ENCODE results near the gene TIAM2.
"Not testable (repeated sequence)": the region's sequence is repeated elsewhere in the genome, so short reads cannot be mapped to it uniquely, and the experiment has no call there.

TIAM2 gene

DNA sequence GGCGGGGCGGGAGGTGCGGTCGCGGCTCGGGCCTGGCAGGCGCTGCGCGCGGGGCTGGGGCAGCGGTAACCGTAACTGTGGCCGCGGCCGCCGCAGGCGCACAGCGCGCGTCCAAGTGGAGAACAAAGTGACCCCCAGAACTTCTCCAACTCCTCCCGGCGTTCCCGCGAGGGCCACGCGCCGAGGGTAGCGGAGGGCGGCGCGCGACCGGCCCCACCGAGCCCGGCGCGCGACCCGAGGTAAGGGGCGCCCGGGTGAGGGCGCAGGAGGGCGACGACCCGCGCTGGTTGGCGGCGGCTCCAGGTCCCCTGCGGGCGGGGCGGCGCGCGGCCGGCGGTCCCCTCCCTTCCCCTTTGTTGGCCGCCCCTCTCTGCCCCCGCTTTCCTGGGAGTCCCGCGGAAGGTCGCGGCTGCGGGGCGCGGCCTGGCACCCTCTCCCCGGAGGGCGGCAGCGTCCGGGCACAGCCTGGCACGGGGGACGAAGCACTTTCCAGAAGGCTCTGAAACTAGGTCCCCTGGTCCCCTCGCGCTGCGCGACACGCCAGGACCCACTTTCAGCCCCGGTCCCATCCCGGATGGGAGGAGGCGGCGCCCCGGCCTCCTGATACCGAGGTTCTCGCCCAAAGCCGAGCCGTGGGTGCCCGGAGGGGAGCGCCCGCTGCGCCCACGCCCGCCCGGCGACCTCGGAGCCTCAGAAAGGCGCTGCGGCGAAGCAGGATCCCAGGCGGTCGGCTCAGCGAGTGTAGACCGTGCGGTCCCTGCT, at the start of gene TIAM2:
TSS of gene TIAM2 (plus strand) at position 62 of the 762 bp plus-strand sequence. CDS start 133,909 bp downstream, outside the sequence.
- DNase-seq (ENCODE audit: low read depth) = no peak

- no peak for DNase-seq (ENCODE audit: low read depth)
These were observed 44.2 kb upstream of the TIAM2 start for GRCh38 chr6:154950979-154951344.

GRCh38 chr6:154951345-154952200, 43.5 kb upstream of the TIAM2 start:
- DNase-seq (ENCODE audit: low read depth) = peak; percentile 3

GRCh38 chr6:154953644-154954043, 41.5 kb upstream of the TIAM2 start:
- no peak for DNase-seq (ENCODE audit: low read depth)

DNA sequence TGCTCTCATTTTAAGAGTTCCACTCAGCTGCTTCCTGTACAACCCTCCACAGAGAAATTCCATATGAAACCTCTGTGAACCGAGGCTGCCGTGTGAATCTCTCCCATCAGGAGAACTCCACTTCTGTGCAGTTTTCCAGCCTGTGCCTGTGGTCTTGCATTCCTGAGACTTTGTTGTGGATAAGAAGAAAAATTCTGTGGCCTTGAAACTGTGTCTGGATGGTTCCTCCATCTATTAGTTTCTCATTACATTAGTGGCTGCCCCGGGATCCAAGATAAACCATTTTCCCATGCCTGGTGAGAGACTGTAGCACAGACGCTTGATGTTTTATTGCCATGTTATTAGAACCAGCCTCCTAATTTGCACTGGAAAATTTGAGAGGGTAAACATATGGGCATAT, 40.8 kb upstream of the TIAM2 start:
- DNase-seq (ENCODE audit: low read depth) = no peak

DNA sequence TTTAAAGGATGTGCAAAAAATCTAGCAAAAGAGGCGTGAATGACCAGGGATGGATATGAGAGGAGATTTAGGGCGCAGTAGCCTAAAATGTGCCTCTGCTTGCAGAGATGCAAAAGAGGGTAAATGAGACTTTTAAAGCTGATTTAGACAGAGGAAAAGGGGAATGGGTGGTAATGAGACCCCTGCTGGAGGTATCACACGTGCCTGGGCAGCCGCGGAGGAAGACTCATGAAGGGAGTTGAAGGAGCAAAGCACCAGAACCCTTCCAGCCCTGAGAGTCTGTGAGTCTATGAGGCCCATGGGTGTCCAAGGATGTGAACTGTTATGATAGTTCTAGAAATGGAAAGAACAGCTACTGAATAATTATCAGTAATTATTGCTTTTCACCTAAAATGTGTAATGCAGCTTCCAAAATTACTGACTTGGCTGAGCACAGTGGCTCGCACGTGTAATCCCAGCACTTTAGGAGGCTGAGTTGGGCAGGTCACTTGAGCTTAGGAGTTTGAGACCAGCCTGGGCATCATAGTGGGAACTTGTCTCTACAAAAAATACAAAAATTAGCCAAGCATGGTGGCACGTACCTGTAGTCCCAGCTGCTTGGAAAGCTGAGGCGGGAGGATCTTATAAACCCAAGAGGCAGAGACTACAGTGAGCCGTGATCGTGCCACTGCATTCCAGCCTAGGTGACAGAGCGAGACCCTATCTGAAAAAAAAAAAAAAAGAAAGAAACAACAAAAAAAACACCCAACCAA, 38.2 kb upstream of the TIAM2 start:
- no peak for DNase-seq (ENCODE audit: low read depth)

- no peak for DNase-seq (ENCODE audit: low read depth)
These were observed 36.6 kb upstream of the TIAM2 start for GRCh38 chr6:154958469-154958868.

DNA sequence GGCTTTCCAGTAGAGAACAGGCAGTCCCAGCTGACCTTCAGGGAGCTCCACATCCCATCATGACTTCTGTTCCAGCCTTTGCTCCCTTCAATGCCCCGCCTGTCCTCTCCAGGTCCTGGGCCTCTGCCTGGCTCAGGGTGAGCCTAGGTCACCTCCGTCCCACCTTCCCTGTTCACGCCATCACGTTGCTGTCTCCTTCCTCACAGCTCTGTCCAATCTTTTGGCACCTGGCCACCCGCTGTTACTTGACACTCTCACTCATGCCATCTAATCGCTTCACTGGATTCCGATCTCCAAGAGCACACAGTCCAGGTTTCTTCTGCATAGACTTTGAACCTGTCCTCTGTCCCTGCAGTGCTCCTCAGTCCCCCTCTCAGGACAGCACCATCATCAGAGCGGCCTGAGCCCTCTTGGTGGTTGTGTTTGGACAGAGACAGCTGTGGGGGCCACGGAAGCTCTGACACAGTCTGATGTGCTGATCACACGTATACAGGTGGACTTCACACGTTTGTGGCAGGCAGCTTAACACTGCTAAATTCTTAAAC, 34.7 kb upstream of the TIAM2 start:
- no peak for DNase-seq (ENCODE audit: low read depth)

- no peak for DNase-seq (ENCODE audit: low read depth)
These were observed 34.1 kb upstream of the TIAM2 start for GRCh38 chr6:154960854-154961530.

GRCh38 chr6:154962753-154963152, 32.4 kb upstream of the TIAM2 start:
- no peak for DNase-seq (ENCODE audit: low read depth)

DNA sequence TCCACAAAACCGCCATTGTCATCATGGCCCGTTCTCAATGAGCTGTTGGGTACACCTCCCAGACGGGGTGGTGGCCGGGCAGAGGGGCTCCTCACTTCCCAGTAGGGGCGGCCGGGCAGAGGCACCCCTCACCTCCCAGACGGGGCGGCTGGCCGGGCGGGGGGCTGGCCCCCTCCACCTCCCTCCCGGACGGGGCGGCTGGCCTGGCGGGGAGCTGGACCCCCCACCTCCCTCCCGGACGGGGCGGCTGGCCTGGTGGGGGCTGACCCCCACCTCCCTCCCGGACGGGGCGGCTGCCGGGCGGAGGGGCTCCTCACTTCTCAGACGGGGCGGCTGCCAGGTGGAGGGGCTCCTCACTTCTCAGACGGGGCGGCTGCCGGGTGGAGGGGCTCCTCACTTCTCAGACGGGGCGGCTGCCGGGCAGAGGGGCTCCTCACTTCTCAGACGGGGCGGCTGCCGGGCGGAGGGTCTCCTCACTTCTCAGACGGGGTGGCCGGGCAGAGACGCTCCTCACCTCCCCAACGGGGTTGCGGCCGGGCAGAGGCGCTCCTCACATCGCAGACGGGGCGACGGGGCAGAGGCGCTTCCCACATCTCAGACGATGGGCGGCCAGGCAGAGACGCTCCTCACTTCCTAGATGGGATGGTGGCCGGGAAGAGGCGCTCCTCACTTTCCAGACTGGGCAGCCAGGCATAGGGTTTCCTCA, 28.9 kb upstream of the TIAM2 start:
- not testable (repeated sequence) for DNase-seq (ENCODE audit: low read depth)

DNA sequence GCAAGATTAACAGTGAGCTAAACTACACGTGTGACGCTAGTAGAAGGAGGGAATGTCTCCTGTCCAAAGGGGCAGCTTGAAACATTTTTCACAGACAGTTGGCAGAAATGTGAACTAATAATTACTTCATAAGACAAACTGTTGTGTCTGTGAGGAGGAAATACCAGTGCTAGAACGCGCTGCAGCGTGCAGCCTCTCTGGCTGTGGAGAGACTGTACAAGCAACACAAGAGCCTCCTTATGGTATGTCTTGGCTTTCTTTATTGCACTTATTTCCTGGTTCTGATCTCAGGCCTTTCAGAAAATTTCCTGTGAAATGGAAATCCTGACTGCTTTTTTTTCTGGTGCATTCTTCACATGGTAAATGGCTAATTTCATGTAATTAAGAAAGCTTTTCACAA, 25.3 kb upstream of the TIAM2 start:
- no peak for DNase-seq (ENCODE audit: low read depth)

GRCh38 chr6:154974485-154975149, 20.5 kb upstream of the TIAM2 start:
- no peak for DNase-seq (ENCODE audit: low read depth)

DNA sequence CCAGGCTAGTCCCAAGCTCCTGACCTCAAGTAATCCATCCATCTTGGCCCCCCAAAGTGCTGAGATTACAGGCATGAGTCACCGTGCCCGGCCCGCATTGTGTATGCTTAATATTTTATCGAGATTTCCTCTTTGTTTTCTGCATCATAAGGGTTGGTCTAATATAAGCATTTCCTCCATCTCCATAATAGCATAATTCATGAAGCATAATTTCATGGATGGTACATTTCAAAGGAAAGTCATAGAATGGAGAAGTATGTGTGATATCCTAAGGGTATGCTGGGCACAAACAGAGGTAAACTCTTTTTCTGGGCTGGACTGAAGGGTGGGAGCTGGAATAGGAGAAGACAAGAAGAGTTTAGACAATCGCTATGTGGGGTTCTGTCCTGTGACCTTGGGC, 17.5 kb upstream of the TIAM2 start:
- DNase-seq (ENCODE audit: low read depth) = no peak

GRCh38 chr6:154980273-154981078, 14.6 kb upstream of the TIAM2 start:
- no peak for DNase-seq (ENCODE audit: low read depth)

DNA sequence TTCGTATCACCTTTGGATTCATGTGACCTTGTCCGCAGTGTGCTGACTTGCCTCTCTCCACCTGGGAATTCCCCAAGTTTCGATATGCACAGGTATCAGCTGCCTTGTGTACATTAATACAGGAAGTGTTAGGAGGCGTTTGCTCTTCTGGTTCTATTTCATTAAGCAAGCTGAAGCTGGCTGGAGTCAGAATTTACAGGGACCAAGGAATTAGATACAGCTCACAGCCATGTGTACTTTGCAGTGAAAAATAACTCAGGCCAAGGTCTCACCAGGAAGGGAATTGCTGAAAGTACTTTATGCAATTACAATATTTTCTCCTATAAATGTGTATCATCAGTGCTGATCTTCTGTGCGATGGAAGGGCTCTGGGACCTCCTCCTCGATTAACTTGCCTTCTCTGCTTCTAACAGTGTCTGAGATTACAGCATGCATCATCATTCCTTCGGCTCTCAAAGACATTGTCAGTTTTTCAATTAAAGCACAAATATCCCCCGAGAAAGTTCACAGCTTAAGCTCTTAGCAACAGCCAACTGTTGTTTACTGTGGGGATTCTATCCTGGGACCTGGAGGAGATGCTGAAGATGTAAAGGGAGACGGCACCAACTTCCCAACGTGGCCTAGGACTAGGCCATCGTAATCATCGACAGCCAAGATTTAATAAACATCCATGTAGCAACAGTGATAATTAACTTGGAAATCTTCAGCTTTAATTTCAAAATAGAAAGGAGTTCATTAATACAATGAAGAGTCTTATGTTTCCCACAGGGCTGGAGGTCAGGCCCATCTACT, 13.8 kb upstream of the TIAM2 start:
- DNase-seq (ENCODE audit: low read depth) = no peak

GRCh38 chr6:154984146-154984545, 11.0 kb upstream of the TIAM2 start:
- DNase-seq (ENCODE audit: low read depth) = no peak

DNA sequence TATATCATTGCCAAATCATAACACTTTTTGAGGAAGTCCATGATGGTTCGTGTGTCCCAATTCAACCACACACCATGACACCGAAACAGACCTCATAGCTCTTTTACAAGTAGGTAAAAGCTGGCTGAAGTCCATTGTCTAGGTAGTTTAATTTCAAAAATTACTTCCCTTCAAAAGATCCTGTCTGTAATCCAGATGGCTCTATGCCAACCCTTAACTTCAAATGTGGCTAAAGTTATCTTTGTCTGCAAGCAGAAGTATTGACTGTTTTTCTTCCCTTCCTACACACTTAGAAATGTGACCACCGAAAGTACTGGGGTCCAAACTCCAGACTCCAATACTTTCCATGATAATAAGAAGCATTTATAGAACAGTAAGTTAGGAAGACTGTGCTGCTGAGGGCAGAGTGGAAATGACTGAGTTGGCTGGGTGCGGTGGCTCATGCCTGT, 8.3 kb upstream of the TIAM2 start:
- DNase-seq (ENCODE audit: low read depth) = no peak

DNA sequence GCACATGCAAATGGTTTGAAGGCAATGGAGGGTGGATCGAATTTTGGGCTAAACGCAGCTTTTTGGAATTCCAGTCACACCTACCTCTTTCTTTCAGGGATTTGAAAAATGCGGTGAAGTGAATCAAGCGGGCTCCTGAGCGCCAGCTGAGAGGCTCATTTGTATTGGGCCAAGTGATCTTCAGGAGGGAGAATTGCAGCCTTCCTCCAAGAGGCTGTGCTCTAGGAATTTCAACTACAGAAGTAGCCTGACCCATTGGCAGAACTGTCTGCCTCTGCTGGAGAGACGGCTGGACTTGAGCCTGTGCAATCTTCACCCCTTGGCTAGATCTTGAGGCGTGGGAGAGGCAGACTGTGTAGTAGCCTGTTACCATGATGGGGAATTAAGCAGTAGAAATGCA, 5.7 kb upstream of the TIAM2 start:
- DNase-seq (ENCODE audit: low read depth) = no peak

Measured in activated gamma-delta T cell treated with anti-CD3 and anti-CD28 coated beads, Interleukin-2, amount 50 U/mL, for 16 hours (primary cell).